ENCODE data around the gene STAMBPL1. TPM values are rescaled to one million over a fixed set of nuclear protein-coding genes. Genes with fewer than 3 reads are reported as not detected.

The STAMBPL1 gene
- total RNA-seq, 3 donors from 2014 or later (not counting 1 experiment from before 2014, with no cell fraction given), result 14.8 to 30.3 (median 18.1) TPM

DNA sequence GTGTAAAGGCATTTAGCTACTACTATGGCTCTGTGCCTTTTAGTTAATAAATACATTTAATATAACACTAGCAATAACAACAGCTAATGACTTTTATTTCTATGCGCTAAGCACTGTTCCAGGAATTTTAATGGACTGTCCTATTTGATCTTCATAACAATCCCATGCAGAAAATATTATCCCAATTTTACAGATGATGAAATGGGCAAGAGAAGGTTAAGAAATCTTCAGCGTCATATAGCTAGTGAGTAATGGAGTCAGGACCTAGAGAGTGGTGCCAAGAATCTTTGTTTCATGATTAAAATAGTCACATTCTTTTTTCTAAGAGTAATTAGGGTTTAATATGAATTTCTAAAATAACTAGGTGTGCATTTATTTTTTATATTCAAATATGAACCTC, 40.2 kb downstream of the STAMBPL1 start:
- H3K9me3 Mint-ChIP-seq, result no peaks in the 10 kb centered on the region
- H3K36me3 Mint-ChIP-seq, result no peaks in the 10 kb centered on the region
- TF ChIP-seq CTCF (IDR thresholded peaks at IDR 0.05), result no peak
- H3K4me1 Mint-ChIP-seq, result no peaks in the 10 kb centered on the region
- Histone ChIP-seq H3K4me3 (ENCODE audit: low read length) (no peak overlapping the region), H3K27ac (ENCODE audit: low read length) (no peak overlapping the region), H3K27me3 (ENCODE audit: control insufficient read depth, insufficient read depth, low read length) (no peaks in the 10 kb centered on the region), H3K4me1 (ENCODE audit: control insufficient read depth, insufficient read depth, low read length) (no peaks in the 10 kb centered on the region), H3K9me3 (ENCODE audit: control insufficient read depth, insufficient read depth, low read length) (no peaks in the 10 kb centered on the region), H3K36me3 (ENCODE audit: control insufficient read depth, insufficient read depth, low read length) (peaks cover 50% of the 10 kb centered on the region)
- intact Hi-C loops (cut with micrococcal nuclease), result no loop called here
- no peaks in the 10 kb centered on the region for H3K27me3 Mint-ChIP-seq (ENCODE audit: low read depth in 2 of 2)
- ATAC-seq (no peak), DNase-seq (no peak)
- 0% methylated on average over 1 of the region's 2 CpGs for WGBS (ENCODE audit: insufficient coverage)
- no peak overlapping the region for H3K4me3 Mint-ChIP-seq
- no peak overlapping the region for H3K27ac Mint-ChIP-seq

DNA sequence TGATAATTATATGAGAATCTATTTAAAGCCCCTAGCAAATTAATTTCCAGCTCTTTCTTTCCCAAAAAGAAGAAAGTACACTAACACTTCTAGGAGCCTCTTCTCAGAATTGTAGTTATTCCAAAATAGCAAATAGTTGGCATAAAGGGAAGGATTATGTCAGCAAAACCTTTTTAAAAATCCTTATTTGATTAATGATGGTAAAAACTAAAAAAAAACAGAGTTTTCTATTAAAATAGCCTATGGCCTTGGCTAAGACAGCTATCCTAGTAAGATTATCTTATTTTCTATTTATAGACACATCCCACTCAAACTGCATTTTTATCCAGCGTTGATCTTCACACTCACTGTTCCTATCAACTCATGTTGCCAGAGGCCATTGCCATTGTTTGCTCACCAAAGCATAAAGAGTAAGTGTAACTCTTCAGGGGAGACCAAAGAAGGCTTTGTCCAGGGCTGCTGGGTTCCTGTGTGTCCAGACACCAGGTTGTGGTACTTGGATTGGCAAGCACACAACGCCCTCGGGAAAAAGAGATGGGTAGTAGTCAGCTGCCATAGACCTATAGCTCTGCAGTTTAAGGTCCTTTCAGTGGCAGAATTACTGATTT, 41.0 kb downstream of the STAMBPL1 start:
- TF ChIP-seq CTCF (IDR thresholded peaks at IDR 0.05), result no peak
- H3K9me3 Mint-ChIP-seq, result no peaks in the 10 kb centered on the region
- Histone ChIP-seq H3K36me3 (ENCODE audit: control insufficient read depth, insufficient read depth, low read length) (peaks cover 49% of the 10 kb centered on the region), H3K4me3 (ENCODE audit: low read length) (no peak overlapping the region), H3K27ac (ENCODE audit: low read length) (no peak overlapping the region), H3K27me3 (ENCODE audit: control insufficient read depth, insufficient read depth, low read length) (no peaks in the 10 kb centered on the region), H3K9me3 (ENCODE audit: control insufficient read depth, insufficient read depth, low read length) (no peaks in the 10 kb centered on the region), H3K4me1 (ENCODE audit: control insufficient read depth, insufficient read depth, low read length) (no peaks in the 10 kb centered on the region)
- H3K27me3 Mint-ChIP-seq (ENCODE audit: low read depth in 2 of 2), result no peaks in the 10 kb centered on the region
- no peak overlapping the region for H3K4me3 Mint-ChIP-seq
- intact Hi-C loops (cut with micrococcal nuclease), result no loop called here
- no peak overlapping the region for H3K27ac Mint-ChIP-seq
- no peak for ATAC-seq
- 100% methylated on average over 3 of the region's 3 CpGs for WGBS (ENCODE audit: insufficient coverage)
- H3K36me3 Mint-ChIP-seq, result no peaks in the 10 kb centered on the region
- no peaks in the 10 kb centered on the region for H3K4me1 Mint-ChIP-seq
- no peak for DNase-seq

DNA sequence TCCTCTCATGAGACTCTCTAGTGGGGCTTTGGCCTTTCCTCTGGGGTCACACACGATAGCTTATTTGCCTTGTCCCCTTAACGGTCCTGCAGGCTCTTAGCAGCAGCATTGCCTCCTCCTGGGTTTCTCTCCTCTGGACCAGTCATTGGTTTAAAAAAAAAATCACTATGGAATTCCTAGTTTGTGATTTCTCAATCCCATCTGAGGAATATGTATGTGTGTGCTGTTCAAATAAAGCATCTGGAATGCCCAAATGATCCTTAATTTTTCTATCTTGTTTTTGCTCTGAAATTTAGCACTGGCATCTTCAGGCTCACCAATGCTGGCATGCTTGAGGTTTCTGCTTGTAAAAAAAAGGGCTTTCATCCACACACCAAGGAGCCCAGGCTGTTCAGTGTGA, 42.0 kb downstream of the STAMBPL1 start:
- no peaks in the 10 kb centered on the region for H3K27me3 Mint-ChIP-seq (ENCODE audit: low read depth in 2 of 2)
- Histone ChIP-seq H3K27me3 (ENCODE audit: control insufficient read depth, insufficient read depth, low read length) (no peaks in the 10 kb centered on the region), H3K27ac (ENCODE audit: low read length) (no peak overlapping the region), H3K4me1 (ENCODE audit: control insufficient read depth, insufficient read depth, low read length) (no peaks in the 10 kb centered on the region), H3K36me3 (ENCODE audit: control insufficient read depth, insufficient read depth, low read length) (peaks cover 50% of the 10 kb centered on the region), H3K4me3 (ENCODE audit: low read length) (no peak overlapping the region), H3K9me3 (ENCODE audit: control insufficient read depth, insufficient read depth, low read length) (no peaks in the 10 kb centered on the region)
- 100% methylated on average over 2 of the region's 2 CpGs for WGBS (ENCODE audit: insufficient coverage)
- ATAC-seq (no peak), DNase-seq (no peak)
- no peak overlapping the region for H3K27ac Mint-ChIP-seq
- no peak for TF ChIP-seq CTCF (IDR thresholded peaks at IDR 0.05)
- intact Hi-C loops (cut with micrococcal nuclease), result no loop called here
- no peak overlapping the region for H3K4me3 Mint-ChIP-seq
- no peaks in the 10 kb centered on the region for H3K4me1 Mint-ChIP-seq
- no peaks in the 10 kb centered on the region for H3K9me3 Mint-ChIP-seq
- no peaks in the 10 kb centered on the region for H3K36me3 Mint-ChIP-seq

GRCh38 chr10:88923520-88923919, 43.5 kb downstream of the STAMBPL1 start:
- H3K27me3 ChIP-seq (ENCODE audit: control insufficient read depth, insufficient read depth, low read length), result no peaks in the 10 kb centered on the region
- DNase-seq (no peak), ATAC-seq (no peak)
- Mint-ChIP-seq H3K27ac (no peak overlapping the region), H3K9me3 (no peaks in the 10 kb centered on the region), H3K4me1 (no peaks in the 10 kb centered on the region), H3K36me3 (no peaks in the 10 kb centered on the region), H3K27me3 (ENCODE audit: low read depth in 2 of 2) (no peaks in the 10 kb centered on the region), H3K4me3 (no peak overlapping the region)
- H3K4me1 ChIP-seq (ENCODE audit: control insufficient read depth, insufficient read depth, low read length), result no peaks in the 10 kb centered on the region
- no peak for TF ChIP-seq CTCF (IDR thresholded peaks at IDR 0.05)
- intact Hi-C loops (cut with micrococcal nuclease), result no loop called here
- no peak overlapping the region for H3K4me3 ChIP-seq (ENCODE audit: low read length)
- H3K36me3 ChIP-seq (ENCODE audit: control insufficient read depth, insufficient read depth, low read length), result peaks cover 43% of the 10 kb centered on the region
- no peak overlapping the region for H3K27ac ChIP-seq (ENCODE audit: low read length)
- no peaks in the 10 kb centered on the region for H3K9me3 ChIP-seq (ENCODE audit: control insufficient read depth, insufficient read depth, low read length)

Measured in natural killer cell (primary cell).